Measurements from ENCODE around the gene MED20. TPM values are rescaled to one million over a fixed set of nuclear protein-coding genes. Genes with fewer than 3 reads are reported as not detected.

Gene MED20
- total and polyA plus RNA-seq, 3 donors from 2014 or later = 15.9 to 25.1 (median 25.1) TPM

DNA sequence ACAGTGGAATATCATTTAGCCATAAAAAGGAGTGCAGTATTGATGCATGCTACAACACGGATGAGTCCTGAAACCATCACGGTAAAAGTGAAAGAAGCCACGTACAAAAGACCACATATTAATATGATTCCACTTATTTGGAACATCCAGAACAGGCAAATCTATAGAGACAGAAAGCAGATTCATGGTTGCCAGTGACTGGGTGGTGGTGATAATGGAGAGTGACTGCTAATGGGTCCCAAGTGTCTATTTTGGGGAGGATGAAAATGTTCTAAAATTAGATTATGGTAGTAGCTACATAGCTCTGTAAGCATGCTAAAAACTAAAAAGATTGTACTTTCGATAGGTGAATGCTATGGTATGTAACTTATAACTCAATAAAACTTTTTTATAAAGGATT is 39.1 kb upstream of the MED20 start:
- no peak for DNase-seq
- WGBS, 2 donors = 94% methylated on average over 4 of the region's 4 CpGs
- H3K9me3 ChIP-seq = no peaks in the 10 kb centered on the region
- no peaks in the 10 kb centered on the region for H3K4me1 ChIP-seq
- TF ChIP-seq, protein P1, sequence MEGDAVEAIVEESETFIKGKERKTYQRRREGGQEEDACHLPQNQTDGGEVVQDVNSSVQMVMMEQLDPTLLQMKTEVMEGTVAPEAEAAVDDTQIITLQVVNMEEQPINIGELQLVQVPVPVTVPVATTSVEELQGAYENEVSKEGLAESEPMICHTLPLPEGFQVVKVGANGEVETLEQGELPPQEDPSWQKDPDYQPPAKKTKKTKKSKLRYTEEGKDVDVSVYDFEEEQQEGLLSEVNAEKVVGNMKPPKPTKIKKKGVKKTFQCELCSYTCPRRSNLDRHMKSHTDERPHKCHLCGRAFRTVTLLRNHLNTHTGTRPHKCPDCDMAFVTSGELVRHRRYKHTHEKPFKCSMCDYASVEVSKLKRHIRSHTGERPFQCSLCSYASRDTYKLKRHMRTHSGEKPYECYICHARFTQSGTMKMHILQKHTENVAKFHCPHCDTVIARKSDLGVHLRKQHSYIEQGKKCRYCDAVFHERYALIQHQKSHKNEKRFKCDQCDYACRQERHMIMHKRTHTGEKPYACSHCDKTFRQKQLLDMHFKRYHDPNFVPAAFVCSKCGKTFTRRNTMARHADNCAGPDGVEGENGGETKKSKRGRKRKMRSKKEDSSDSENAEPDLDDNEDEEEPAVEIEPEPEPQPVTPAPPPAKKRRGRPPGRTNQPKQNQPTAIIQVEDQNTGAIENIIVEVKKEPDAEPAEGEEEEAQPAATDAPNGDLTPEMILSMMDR (IDR thresholded peaks at IDR 0.05) = no peak
- TF ChIP-seq POLR2A (IDR thresholded peaks at IDR 0.05) = no peak
- intact Hi-C loops (cut with DNase I; ENCODE audit: low total_unique reads) = no loop called here
- H3K4me3 ChIP-seq = no peak overlapping the region
- no peaks in the 10 kb centered on the region for H3K36me3 ChIP-seq (ENCODE audit: low read depth, missing control alignments)
- no peak overlapping the region for H3K27ac ChIP-seq
- H3K27me3 ChIP-seq = no peaks in the 10 kb centered on the region

- intact Hi-C loops (cut with DNase I; ENCODE audit: low total_unique reads) = no loop called here
- no peaks in the 10 kb centered on the region for H3K36me3 ChIP-seq (ENCODE audit: low read depth, missing control alignments)
- TF ChIP-seq POLR2A (IDR thresholded peaks at IDR 0.05) = no peak
- TF ChIP-seq, protein P1 (IDR thresholded peaks at IDR 0.05) = no peak
- H3K27ac ChIP-seq = no peak overlapping the region
- no peaks in the 10 kb centered on the region for H3K9me3 ChIP-seq
- H3K4me1 ChIP-seq = no peaks in the 10 kb centered on the region
- H3K4me3 ChIP-seq = no peak overlapping the region
- DNase-seq = no peak
- H3K27me3 ChIP-seq = no peaks in the 10 kb centered on the region
- WGBS, 2 donors = 96 to 97% methylated on average over 6 of the region's 6 CpGs
These were observed 37.3 kb upstream of the MED20 start for GRCh38 chr6:41958022-41958856.

- WGBS, 2 donors = 64 to 81% methylated on average over 4 of the region's 4 CpGs
- DNase-seq = no peak
- intact Hi-C loops (cut with DNase I; ENCODE audit: low total_unique reads) = no loop called here
These were observed 36.2 kb upstream of the MED20 start for GRCh38 chr6:41957117-41957516.

DNA sequence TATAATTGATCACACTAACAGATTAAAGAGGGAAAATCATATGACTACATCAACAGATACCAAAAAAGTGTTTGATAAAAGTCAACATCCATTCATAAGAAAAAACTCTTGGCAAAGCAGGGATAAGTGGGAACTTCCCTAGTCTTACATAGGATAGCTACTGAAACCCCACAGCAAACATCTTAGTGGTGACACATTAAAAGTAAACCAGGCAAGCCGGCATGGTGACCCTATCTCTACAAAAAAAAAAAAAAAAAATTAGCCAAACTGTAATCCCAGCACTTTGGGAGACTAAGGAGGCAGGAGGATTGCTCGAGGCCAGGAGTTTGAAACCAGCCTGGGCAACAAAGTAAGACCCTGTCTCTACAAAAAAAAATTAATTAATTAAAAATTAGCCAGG is 34.5 kb upstream of the MED20 start:
- intact Hi-C loops (cut with DNase I; ENCODE audit: low total_unique reads) = no loop called here
- Histone ChIP-seq H3K4me3 (no peak overlapping the region), H3K4me1 (no peaks in the 10 kb centered on the region), H3K36me3 (ENCODE audit: low read depth, missing control alignments) (no peaks in the 10 kb centered on the region), H3K27ac (no peak overlapping the region), H3K9me3 (no peaks in the 10 kb centered on the region), H3K27me3 (no peaks in the 10 kb centered on the region)
- 83 to 91% methylated on average over 2 of the region's 2 CpGs for WGBS, 2 donors
- no peak for DNase-seq
- TF ChIP-seq, protein P1 (IDR thresholded peaks at IDR 0.05) = no peak
- TF ChIP-seq POLR2A (IDR thresholded peaks at IDR 0.05) = no peak

More at GRCh38 chr6:41957117-41957516, 36.2 kb upstream of the MED20 start:
- Histone ChIP-seq H3K9me3 (no peaks in the 10 kb centered on the region), H3K4me1 (no peaks in the 10 kb centered on the region), H3K4me3 (no peak overlapping the region), H3K27me3 (no peaks in the 10 kb centered on the region), H3K27ac (no peak overlapping the region), H3K36me3 (ENCODE audit: low read depth, missing control alignments) (no peaks in the 10 kb centered on the region)
- TF ChIP-seq POLR2A (IDR thresholded peaks at IDR 0.05) = no peak
- TF ChIP-seq, protein P1 (IDR thresholded peaks at IDR 0.05) = no peak

DNA sequence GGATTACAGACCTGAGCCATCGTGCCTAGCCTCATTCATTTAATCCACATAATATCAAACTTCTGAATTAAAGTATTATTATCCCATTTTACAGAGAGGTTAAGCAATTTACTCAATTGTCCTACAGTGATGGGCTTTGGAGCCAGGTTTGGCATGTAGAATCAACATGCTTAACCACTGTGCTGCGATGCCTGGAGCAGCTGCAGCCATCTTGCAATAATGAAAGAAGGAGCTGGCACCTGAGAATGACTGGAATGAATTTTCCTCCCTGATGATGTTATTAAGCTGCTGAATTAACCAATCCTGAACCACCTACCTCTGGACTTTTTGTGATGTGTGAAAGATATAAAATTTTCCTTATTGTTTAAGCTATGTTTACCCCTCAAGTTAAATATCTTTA is 33.7 kb upstream of the MED20 start:
- intact Hi-C loops (cut with DNase I; ENCODE audit: low total_unique reads) = no loop called here
- no peak overlapping the region for H3K27ac ChIP-seq
- H3K9me3 ChIP-seq = no peaks in the 10 kb centered on the region
- DNase-seq = no peak
- H3K4me3 ChIP-seq = no peak overlapping the region
- no peaks in the 10 kb centered on the region for H3K4me1 ChIP-seq
- H3K36me3 ChIP-seq (ENCODE audit: low read depth, missing control alignments) = no peaks in the 10 kb centered on the region
- H3K27me3 ChIP-seq = no peaks in the 10 kb centered on the region
- 95 to 97% methylated on average over 2 of the region's 2 CpGs for WGBS, 2 donors
- TF ChIP-seq, protein P1 (IDR thresholded peaks at IDR 0.05) = no peak
- no peak for TF ChIP-seq POLR2A (IDR thresholded peaks at IDR 0.05)

Data from testis (tissue), 3 donors.